HEK293 (cell line): Measurements from ENCODE around the gene RPS14.

Experiments
- CTCF ChIA-PET: fragments of 350-600 bp; formaldehyde crosslinking; extraction: SDS; loops from one replicate; lab custom pipeline; 2021; ENCODE audit warnings: antibody characterized with exemption; lab: Yijun Ruan, JAX
- POLR2A ChIA-PET: fragments of 300-600 bp; formaldehyde crosslinking; extraction: SDS; loops from one replicate; lab custom pipeline; 2020; ENCODE audit warnings: antibody characterized with exemption, inconsistent platforms; lab: Yijun Ruan, JAX
- H3K27ac ChIP-seq: fragments of 200-500 bp; sonication (Bioruptor generic); 2 replicates; pipeline ENCODE4 v1.5.1; 2014; ENCODE audit warnings: low read depth, low read length, control low read depth, inconsistent platforms; ENCODE audit errors: extremely low read depth
- H3K36me3 ChIP-seq, 2 experiments: fragments of 200-500 bp in 1 of 2; sonication (Bioruptor generic) in 1 of 2; 1 replicate in 1 of 2; 2 replicates in 1 of 2; pipeline ENCODE4 v1.5.1; 2014 to 2017; ENCODE audit warnings: inconsistent platforms in 2 of 2, low read length in 2 of 2; ENCODE audit not compliant: control insufficient read depth in 2 of 2, insufficient read depth in 1 of 2
- H3K4me1 ChIP-seq: fragments of 200-500 bp; sonication (Bioruptor generic); 2 replicates; pipeline ENCODE4 v1.5.1; 2014; ENCODE audit warnings: mild to moderate bottlenecking, low read length, inconsistent platforms; ENCODE audit not compliant: control insufficient read depth, insufficient read depth
- H3K4me3 ChIP-seq: 2 replicates; pipeline ENCODE4 v1.5.1; 2011; ENCODE audit warnings: low read depth, mild to moderate bottlenecking, control low read depth, low read length, moderate library complexity
- H3K9me3 ChIP-seq: fragments of 200-500 bp; sonication (Bioruptor generic); 2 replicates; pipeline ENCODE4 v1.5.1; 2014; ENCODE audit warnings: low read depth, low read length, inconsistent platforms; ENCODE audit not compliant: control insufficient read depth, insufficient read depth
- GFI1B ChIP-seq: fragments of 450-650 bp; formaldehyde crosslinking; IDR thresholded peaks from 2 replicates; pipeline ENCODE4 v1.5.1; 2016; ENCODE audit warnings: missing biosample characterization, missing genetic modification characterization
- HOXD13 ChIP-seq: sonication (generic); formaldehyde crosslinking; IDR thresholded peaks from 2 replicates; pipeline ENCODE4 v1.8.0; 2022; ENCODE audit warnings: missing genetic modification reagents, borderline replicate concordance
- KLF1 ChIP-seq: fragments of 450-650 bp; formaldehyde crosslinking; IDR thresholded peaks from 2 replicates; pipeline ENCODE4 v1.5.1; 2016; ENCODE audit warnings: missing biosample characterization, missing genetic modification characterization
- MYNN ChIP-seq: fragments of 450-650 bp; formaldehyde crosslinking; IDR thresholded peaks from 2 replicates; pipeline ENCODE4 v1.5.1; 2016; ENCODE audit warnings: missing biosample characterization, missing genetic modification characterization, borderline replicate concordance
- OVOL3 ChIP-seq: fragments of 450-650 bp; formaldehyde crosslinking; IDR thresholded peaks from 2 replicates; pipeline ENCODE4 v1.5.1; 2016; ENCODE audit warnings: missing biosample characterization, missing genetic modification characterization
- ZBTB21 ChIP-seq: fragments of 450-650 bp; formaldehyde crosslinking; IDR thresholded peaks from 2 replicates; pipeline ENCODE4 v1.5.1; 2017; ENCODE audit warnings: missing biosample characterization, missing genetic modification characterization
- ZEB2 ChIP-seq: fragments of 450-650 bp; formaldehyde crosslinking; IDR thresholded peaks from 2 replicates; pipeline ENCODE4 v1.5.1; 2016; ENCODE audit warnings: missing biosample characterization, missing genetic modification characterization
- ZNF175 ChIP-seq: fragments of 450-650 bp; formaldehyde crosslinking; IDR thresholded peaks from 2 replicates; pipeline ENCODE4 v1.5.1; 2016; ENCODE audit warnings: missing biosample characterization, missing genetic modification characterization
- ZNF426 ChIP-seq: fragments of 450-650 bp; formaldehyde crosslinking; IDR thresholded peaks from 2 replicates; pipeline ENCODE4 v1.5.1; 2017; ENCODE audit warnings: missing biosample characterization, missing genetic modification characterization, mild to moderate bottlenecking, inconsistent platforms, moderate library complexity
- ZNF510 ChIP-seq: fragments of 450-650 bp; formaldehyde crosslinking; IDR thresholded peaks from 2 replicates; pipeline ENCODE4 v1.5.1; 2018; ENCODE audit warnings: mild to moderate bottlenecking, missing genetic modification characterization, missing biosample characterization; ENCODE audit not compliant: insufficient replicate concordance
- ZNF514 ChIP-seq: fragments of 450-650 bp; formaldehyde crosslinking; IDR thresholded peaks from 2 replicates; pipeline ENCODE4 v1.5.1; 2016; ENCODE audit warnings: missing biosample characterization, missing genetic modification characterization
- ZNF521 ChIP-seq: fragments of 450-650 bp; formaldehyde crosslinking; IDR thresholded peaks from 2 replicates; pipeline ENCODE4 v1.5.1; 2017; ENCODE audit warnings: missing biosample characterization, mild to moderate bottlenecking, missing genetic modification characterization
- ZNF777 ChIP-seq: fragments of 450-650 bp; formaldehyde crosslinking; IDR thresholded peaks from 2 replicates; pipeline ENCODE4 v1.5.1; 2017; ENCODE audit warnings: missing biosample characterization, missing genetic modification characterization, borderline replicate concordance
- ZNF785 ChIP-seq: fragments of 450-650 bp; formaldehyde crosslinking; IDR thresholded peaks from 2 replicates; pipeline ENCODE4 v1.5.1; 2016; ENCODE audit warnings: missing biosample characterization, missing genetic modification characterization
- ZSCAN16 ChIP-seq: fragments of 450-650 bp; formaldehyde crosslinking; IDR thresholded peaks from 2 replicates; pipeline ENCODE4 v1.5.1; 2016; ENCODE audit warnings: missing biosample characterization, missing genetic modification characterization
- ZSCAN23 ChIP-seq: fragments of 450-650 bp; formaldehyde crosslinking; IDR thresholded peaks from 2 replicates; pipeline ENCODE4 v1.5.1; 2016; ENCODE audit warnings: missing biosample characterization, missing genetic modification characterization
- TF ChIP-seq, protein P1 (sequence below): fragments of 450-650 bp; formaldehyde crosslinking; IDR thresholded peaks from 2 replicates; pipeline ENCODE4 v1.5.1; 2016; ENCODE audit warnings: missing biosample characterization, missing genetic modification characterization, borderline replicate concordance
- TF ChIP-seq, protein P2 (sequence below): fragments of 450-650 bp; formaldehyde crosslinking; IDR thresholded peaks from 2 replicates; pipeline ENCODE4 v1.5.1; 2016; ENCODE audit warnings: missing biosample characterization, missing genetic modification characterization
- TF ChIP-seq, protein P3 (sequence below): fragments of 450-650 bp; formaldehyde crosslinking; IDR thresholded peaks from 2 replicates; pipeline ENCODE4 v1.5.1; 2016; ENCODE audit warnings: missing biosample characterization, missing genetic modification characterization, borderline replicate concordance

RPS14 gene

DNA sequence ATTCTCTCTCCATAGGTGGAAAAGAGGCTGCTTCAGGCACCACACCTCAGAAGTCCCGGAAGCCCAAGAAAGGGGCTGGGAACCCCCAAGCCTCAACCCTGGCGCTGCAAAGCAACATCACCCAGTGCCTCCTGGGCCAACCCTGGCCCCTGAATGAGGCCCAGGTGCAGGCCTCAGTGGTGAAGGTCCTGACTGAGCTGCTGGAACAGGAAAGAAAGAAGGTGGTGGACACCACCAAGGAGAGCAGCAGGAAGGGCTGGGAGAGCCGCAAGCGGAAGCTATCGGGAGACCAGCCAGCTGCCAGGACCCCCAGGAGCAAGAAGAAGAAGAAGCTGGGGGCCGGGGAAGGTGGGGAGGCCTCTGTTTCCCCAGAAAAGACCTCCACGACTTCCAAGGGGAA lies 53.3 kb downstream of the RPS14 start:
- peaks cover 26 to 97% of the 10 kb centered on the region in 2 experiments for H3K36me3 ChIP-seq
- TF ChIP-seq ZNF785 (tag by site-specific recombination) (no peak), OVOL3 (tag by site-specific recombination) (no peak), ZSCAN16 (no peak), HOXD13 (CRISPR knock-in tag) (no peak), ZEB2 (no peak)
- TF ChIP-seq, protein P1, sequence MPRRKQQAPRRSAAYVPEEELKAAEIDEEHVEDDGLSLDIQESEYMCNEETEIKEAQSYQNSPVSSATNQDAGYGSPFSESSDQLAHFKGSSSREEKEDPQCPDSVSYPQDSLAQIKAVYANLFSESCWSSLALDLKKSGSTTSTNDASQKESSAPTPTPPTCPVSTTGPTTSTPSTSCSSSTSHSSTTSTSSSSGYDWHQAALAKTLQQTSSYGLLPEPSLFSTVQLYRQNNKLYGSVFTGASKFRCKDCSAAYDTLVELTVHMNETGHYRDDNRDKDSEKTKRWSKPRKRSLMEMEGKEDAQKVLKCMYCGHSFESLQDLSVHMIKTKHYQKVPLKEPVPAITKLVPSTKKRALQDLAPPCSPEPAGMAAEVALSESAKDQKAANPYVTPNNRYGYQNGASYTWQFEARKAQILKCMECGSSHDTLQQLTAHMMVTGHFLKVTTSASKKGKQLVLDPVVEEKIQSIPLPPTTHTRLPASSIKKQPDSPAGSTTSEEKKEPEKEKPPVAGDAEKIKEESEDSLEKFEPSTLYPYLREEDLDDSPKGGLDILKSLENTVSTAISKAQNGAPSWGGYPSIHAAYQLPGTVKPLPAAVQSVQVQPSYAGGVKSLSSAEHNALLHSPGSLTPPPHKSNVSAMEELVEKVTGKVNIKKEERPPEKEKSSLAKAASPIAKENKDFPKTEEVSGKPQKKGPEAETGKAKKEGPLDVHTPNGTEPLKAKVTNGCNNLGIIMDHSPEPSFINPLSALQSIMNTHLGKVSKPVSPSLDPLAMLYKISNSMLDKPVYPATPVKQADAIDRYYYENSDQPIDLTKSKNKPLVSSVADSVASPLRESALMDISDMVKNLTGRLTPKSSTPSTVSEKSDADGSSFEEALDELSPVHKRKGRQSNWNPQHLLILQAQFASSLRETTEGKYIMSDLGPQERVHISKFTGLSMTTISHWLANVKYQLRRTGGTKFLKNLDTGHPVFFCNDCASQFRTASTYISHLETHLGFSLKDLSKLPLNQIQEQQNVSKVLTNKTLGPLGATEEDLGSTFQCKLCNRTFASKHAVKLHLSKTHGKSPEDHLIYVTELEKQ (tag by site-specific recombination): no peak
- POLR2A ChIA-PET: interaction anchor here (0.7 kb wide), 1 partner anchor 9 kb away, joined by 6 read pairs; no protein-coding TSS in a partner anchor
- CTCF ChIA-PET: interaction anchor here (1.2 kb wide), 1 partner anchor 40 kb away, joined by 3 read pairs; no protein-coding TSS in a partner anchor
- no peak overlapping the region for H3K27ac ChIP-seq
- H3K9me3 ChIP-seq: no peaks in the 10 kb centered on the region
- H3K4me3 ChIP-seq: no peak overlapping the region
- H3K4me1 ChIP-seq: no peaks in the 10 kb centered on the region

DNA sequence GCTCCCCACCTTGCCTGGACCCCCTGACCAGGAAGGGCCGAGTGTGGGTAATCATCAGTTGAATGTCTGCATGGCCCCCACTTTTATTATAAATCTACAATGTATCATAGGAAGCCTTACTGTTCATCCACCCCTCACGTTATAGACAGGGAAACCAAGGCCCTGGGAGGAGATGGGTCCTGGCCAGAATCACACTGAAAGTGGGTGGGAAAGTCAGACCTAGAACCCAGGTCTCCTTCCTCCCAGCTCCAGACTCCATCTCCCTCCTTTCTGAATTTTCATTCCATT lies 53.9 kb downstream of the RPS14 start:
- ChIA-PET POLR2A (no interaction called here), CTCF (interaction anchor here (0.7 kb wide), 1 partner anchor 38 kb away, joined by 3 read pairs; no protein-coding TSS in a partner anchor)
- peaks cover 26 to 97% of the 10 kb centered on the region in 2 experiments for H3K36me3 ChIP-seq
- no peaks in the 10 kb centered on the region for H3K4me1 ChIP-seq
- no peaks in the 10 kb centered on the region for H3K9me3 ChIP-seq
- no peak overlapping the region for H3K4me3 ChIP-seq
- TF ChIP-seq, protein P2, sequence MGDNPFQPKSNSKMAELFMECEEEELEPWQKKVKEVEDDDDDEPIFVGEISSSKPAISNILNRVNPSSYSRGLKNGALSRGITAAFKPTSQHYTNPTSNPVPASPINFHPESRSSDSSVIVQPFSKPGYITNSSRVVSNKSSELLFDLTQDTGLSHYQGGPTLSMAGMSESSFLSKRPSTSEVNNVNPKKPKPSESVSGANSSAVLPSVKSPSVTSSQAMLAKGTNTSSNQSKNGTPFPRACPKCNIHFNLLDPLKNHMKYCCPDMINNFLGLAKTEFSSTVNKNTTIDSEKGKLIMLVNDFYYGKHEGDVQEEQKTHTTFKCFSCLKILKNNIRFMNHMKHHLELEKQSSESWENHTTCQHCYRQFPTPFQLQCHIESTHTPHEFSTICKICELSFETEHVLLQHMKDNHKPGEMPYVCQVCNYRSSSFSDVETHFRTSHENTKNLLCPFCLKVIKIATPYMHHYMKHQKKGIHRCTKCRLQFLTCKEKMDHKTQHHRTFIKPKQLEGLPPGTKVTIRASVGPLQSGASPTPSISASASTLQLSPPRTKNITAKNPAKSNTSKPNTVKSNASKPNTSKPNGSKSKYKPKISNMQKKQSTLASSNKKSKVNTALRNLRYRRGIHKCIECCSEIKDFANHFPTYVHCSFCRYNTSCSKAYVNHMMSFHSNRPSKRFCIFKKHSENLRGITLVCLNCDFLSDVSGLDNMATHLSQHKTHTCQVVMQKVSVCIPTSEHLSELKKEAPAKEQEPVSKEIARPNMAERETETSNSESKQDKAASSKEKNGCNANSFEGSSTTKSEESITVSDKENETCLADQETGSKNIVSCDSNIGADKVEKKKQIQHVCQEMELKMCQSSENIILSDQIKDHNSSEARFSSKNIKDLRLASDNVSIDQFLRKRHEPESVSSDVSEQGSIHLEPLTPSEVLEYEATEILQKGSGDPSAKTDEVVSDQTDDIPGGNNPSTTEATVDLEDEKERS (tag by site-specific recombination): no peak
- TF ChIP-seq ZNF510 (tag by site-specific recombination) (no peak), ZNF777 (tag by site-specific recombination) (no peak)
- H3K27ac ChIP-seq: no peak overlapping the region

DNA sequence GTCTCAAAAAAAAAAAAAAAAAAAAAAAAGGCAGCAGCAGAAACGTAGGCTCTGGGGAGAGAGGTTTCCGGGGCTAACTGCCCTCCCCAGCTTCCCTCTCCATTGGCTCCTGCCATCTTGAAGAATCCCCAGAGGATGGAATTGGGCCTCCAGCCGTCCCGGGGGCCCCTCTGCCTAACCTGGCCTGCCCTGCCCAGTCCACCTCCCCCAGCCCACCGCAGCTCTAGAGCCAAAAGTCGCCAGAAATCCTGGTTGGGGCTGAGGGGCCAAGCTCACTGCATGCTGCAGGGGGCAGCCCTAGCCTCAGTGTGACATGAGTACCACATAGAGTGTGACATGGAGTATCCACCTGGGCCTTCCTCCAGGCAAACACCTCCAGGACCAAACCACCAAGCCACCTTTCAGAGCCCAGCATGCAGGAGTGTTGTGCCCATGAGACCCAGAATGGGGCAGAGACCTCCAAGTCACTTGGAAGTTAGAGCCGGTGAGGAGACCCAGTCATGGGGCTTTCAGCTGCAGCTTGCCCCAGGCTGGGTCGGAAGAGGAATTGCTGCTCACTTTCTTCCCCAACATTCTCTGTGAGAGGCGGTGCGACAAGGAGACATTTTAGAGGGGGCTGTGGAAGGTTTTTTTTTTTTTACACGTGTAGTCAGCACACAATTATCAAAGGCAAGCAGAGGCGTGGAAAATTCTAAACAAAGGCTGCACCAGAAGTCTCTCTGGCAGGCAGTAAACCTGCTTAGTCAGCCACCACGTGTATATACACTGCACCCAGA lies 54.4 kb downstream of the RPS14 start:
- ChIA-PET CTCF (interaction anchor here (0.7 kb wide), 1 partner anchor 39 kb away, joined by 3 read pairs; no protein-coding TSS in a partner anchor), POLR2A (no interaction called here)
- H3K9me3 ChIP-seq: no peaks in the 10 kb centered on the region
- peaks cover 26 to 97% of the 10 kb centered on the region in 2 experiments for H3K36me3 ChIP-seq
- no peak overlapping the region for H3K4me3 ChIP-seq
- no peaks in the 10 kb centered on the region for H3K4me1 ChIP-seq
- H3K27ac ChIP-seq: no peak overlapping the region
- TF ChIP-seq, protein P3, sequence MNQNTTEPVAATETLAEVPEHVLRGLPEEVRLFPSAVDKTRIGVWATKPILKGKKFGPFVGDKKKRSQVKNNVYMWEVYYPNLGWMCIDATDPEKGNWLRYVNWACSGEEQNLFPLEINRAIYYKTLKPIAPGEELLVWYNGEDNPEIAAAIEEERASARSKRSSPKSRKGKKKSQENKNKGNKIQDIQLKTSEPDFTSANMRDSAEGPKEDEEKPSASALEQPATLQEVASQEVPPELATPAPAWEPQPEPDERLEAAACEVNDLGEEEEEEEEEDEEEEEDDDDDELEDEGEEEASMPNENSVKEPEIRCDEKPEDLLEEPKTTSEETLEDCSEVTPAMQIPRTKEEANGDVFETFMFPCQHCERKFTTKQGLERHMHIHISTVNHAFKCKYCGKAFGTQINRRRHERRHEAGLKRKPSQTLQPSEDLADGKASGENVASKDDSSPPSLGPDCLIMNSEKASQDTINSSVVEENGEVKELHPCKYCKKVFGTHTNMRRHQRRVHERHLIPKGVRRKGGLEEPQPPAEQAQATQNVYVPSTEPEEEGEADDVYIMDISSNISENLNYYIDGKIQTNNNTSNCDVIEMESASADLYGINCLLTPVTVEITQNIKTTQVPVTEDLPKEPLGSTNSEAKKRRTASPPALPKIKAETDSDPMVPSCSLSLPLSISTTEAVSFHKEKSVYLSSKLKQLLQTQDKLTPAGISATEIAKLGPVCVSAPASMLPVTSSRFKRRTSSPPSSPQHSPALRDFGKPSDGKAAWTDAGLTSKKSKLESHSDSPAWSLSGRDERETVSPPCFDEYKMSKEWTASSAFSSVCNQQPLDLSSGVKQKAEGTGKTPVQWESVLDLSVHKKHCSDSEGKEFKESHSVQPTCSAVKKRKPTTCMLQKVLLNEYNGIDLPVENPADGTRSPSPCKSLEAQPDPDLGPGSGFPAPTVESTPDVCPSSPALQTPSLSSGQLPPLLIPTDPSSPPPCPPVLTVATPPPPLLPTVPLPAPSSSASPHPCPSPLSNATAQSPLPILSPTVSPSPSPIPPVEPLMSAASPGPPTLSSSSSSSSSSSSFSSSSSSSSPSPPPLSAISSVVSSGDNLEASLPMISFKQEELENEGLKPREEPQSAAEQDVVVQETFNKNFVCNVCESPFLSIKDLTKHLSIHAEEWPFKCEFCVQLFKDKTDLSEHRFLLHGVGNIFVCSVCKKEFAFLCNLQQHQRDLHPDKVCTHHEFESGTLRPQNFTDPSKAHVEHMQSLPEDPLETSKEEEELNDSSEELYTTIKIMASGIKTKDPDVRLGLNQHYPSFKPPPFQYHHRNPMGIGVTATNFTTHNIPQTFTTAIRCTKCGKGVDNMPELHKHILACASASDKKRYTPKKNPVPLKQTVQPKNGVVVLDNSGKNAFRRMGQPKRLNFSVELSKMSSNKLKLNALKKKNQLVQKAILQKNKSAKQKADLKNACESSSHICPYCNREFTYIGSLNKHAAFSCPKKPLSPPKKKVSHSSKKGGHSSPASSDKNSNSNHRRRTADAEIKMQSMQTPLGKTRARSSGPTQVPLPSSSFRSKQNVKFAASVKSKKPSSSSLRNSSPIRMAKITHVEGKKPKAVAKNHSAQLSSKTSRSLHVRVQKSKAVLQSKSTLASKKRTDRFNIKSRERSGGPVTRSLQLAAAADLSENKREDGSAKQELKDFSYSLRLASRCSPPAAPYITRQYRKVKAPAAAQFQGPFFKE (tag by site-specific recombination): no peak
- TF ChIP-seq ZBTB21 (no peak), ZSCAN23 (tag by site-specific recombination) (no peak), ZNF521 (no peak), GFI1B (no peak), KLF1 (no peak), ZNF175 (tag by site-specific recombination) (no peak), ZNF426 (tag by site-specific recombination) (no peak), MYNN (tag by site-specific recombination) (no peak), ZNF514 (no peak)
